Suprapubic skin (tissue), 4 donors: ENCODE data around the gene LRRC8E. TPM values are rescaled to one million over a fixed set of nuclear protein-coding genes. Genes with fewer than 3 reads are reported as not detected.

ENCODE experiments used
- DNase-seq, 2 donors: peaks; one replicate each; pipeline ENCODE4 v3.0.0-alpha.2; 2019; ENCODE audit warnings: low spot score in 2 of 2
- H3K27ac ChIP-seq: fragments of 200-600 bp; sonication (generic); one replicate; pipeline ENCODE4 v1.5.1; 2019
- H3K27me3 ChIP-seq: fragments of 200-600 bp; sonication (generic); one replicate; pipeline ENCODE4 v1.5.1; 2019
- H3K36me3 ChIP-seq: fragments of 200-600 bp; sonication (generic); one replicate; pipeline ENCODE4 v1.5.1; 2019
- H3K4me1 ChIP-seq: fragments of 200-600 bp; sonication (generic); one replicate; pipeline ENCODE4 v1.5.1; 2019
- H3K4me3 ChIP-seq: fragments of 200-600 bp; sonication (generic); one replicate; pipeline ENCODE4 v1.5.1; 2019; ENCODE audit warnings: mild to moderate bottlenecking
- H3K9me3 ChIP-seq: fragments of 200-600 bp; sonication (generic); one replicate; pipeline ENCODE4 v1.5.1; 2019
- CTCF ChIP-seq, 2 donors: fragments of 200-600 bp in 1 of 2; fragments of 450-650 bp in 1 of 2; sonication (generic) in 1 of 2; IDR thresholded peaks; one replicate each; pipeline ENCODE4 v1.5.1; 2016 to 2019; ENCODE audit warnings: antibody characterized with exemption in 2 of 2, mild to moderate bottlenecking in 1 of 2, moderate library complexity in 1 of 2
- EP300 ChIP-seq: sonication (generic); formaldehyde crosslinking; IDR thresholded peaks from one replicate; pipeline ENCODE4 v1.6.1; 2017; ENCODE audit warnings: antibody characterized with exemption
- POLR2A ChIP-seq, 2 donors: fragments of 450-650 bp; IDR thresholded peaks; one replicate each; pipeline ENCODE4 v1.6.1; 2017; ENCODE audit warnings: antibody characterized with exemption in 2 of 2, mild to moderate bottlenecking in 2 of 2, moderate library complexity in 2 of 2
- POLR2AphosphoS5 ChIP-seq, 3 donors: sonication (generic); formaldehyde crosslinking; IDR thresholded peaks; one replicate each; pipeline ENCODE4 v1.6.1; 2017; ENCODE audit warnings: antibody characterized with exemption in 3 of 3
- WGBS: methylation state at CpG from one replicate; pipeline ENCODE4 v1.1.5; 2018; 5-methylcytosine and 5-hydroxymethylcytosine counted together
- total RNA-seq, 4 donors: library from RNA; depleted of rRNA; stranded (reverse); fragments of >200 nt; gene quantifications; one replicate each; pipeline ENCODE4 v1.1.0, GENCODE V29; 2016

LRRC8E gene
- total RNA-seq, 4 donors from 2014 or later: 15.2 to 41.6 (median 30.9) TPM

GRCh38 chr19:7920519-7921301 lies 32.4 kb downstream of the LRRC8E start:
- Histone ChIP-seq H3K27me3 (peaks cover 34% of the 10 kb centered on the region), H3K4me1 (peaks cover 86% of the 10 kb centered on the region), H3K4me3 (peak overlapping the region; percentile 77), H3K9me3 (no peaks in the 10 kb centered on the region), H3K36me3 (peaks cover 16% of the 10 kb centered on the region), H3K27ac (peak overlapping the region; percentile 90)
- under 1% methylated on average over 39 of the region's 62 CpGs for WGBS
- DNase-seq: peak; percentile 100
- no peak for TF ChIP-seq CTCF (IDR thresholded peaks at IDR 0.05)
- TF ChIP-seq POLR2AphosphoS5 (IDR thresholded peaks at IDR 0.05): no peak
- TF ChIP-seq POLR2A (IDR thresholded peaks at IDR 0.05): peak in 1 of 2 donors; percentile 47
- TF ChIP-seq EP300: no peak

- peaks cover 86% of the 10 kb centered on the region for H3K4me1 ChIP-seq
- peak overlapping the region; percentile 90 for H3K27ac ChIP-seq
- no peak for DNase-seq
- peaks cover 27% of the 10 kb centered on the region for H3K27me3 ChIP-seq
- TF ChIP-seq POLR2A (IDR thresholded peaks at IDR 0.05) (no peak), EP300 (no peak), CTCF (IDR thresholded peaks at IDR 0.05) (no peak), POLR2AphosphoS5 (IDR thresholded peaks at IDR 0.05) (no peak)
- H3K4me3 ChIP-seq: peak overlapping the region; percentile 77
- WGBS: 10% methylated on average over 2 of the region's 17 CpGs
- no peaks in the 10 kb centered on the region for H3K9me3 ChIP-seq
- H3K36me3 ChIP-seq: peaks cover 16% of the 10 kb centered on the region
These were observed 33.1 kb downstream of the LRRC8E start for GRCh38 chr19:7921302-7921966.

GRCh38 chr19:7921967-7922835 lies 33.9 kb downstream of the LRRC8E start:
- peaks cover 86% of the 10 kb centered on the region for H3K4me1 ChIP-seq
- WGBS: 93% methylated on average over 8 of the region's 31 CpGs

DNA sequence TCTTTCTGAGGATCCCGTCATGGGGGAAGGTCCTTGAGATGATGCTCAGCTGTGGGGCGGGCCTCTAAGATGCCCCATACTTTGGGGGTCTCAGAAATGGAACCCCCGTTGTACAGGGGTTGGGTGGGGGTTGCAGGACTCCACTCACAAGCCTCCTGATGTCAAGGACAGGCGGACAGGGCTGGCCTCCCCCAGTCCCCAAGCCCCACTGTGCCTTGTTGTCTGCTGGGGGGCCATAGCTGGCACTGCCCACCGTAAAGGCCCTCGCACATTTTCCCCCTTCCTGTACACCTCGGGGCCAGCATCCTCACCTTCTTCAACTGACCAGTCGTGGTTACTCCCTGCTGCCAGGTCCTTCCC lies 34.5 kb downstream of the LRRC8E start:
- no peak overlapping the region for H3K27ac ChIP-seq
- H3K4me1 ChIP-seq: peaks cover 86% of the 10 kb centered on the region
- no peaks in the 10 kb centered on the region for H3K9me3 ChIP-seq
- no peak overlapping the region for H3K4me3 ChIP-seq
- no peak for DNase-seq
- peaks cover 13% of the 10 kb centered on the region for H3K27me3 ChIP-seq
- no peak for TF ChIP-seq CTCF (IDR thresholded peaks at IDR 0.05)
- TF ChIP-seq POLR2AphosphoS5 (IDR thresholded peaks at IDR 0.05): no peak
- no peak for TF ChIP-seq POLR2A (IDR thresholded peaks at IDR 0.05)
- no peak for TF ChIP-seq EP300
- 93% methylated on average over 6 of the region's 8 CpGs for WGBS
- peaks cover 16% of the 10 kb centered on the region for H3K36me3 ChIP-seq

More at GRCh38 chr19:7921967-7922835, 33.9 kb downstream of the LRRC8E start:
- DNase-seq: no peak
- Histone ChIP-seq H3K4me3 (peak overlapping the region; percentile 77), H3K9me3 (no peaks in the 10 kb centered on the region), H3K27me3 (peaks cover 19% of the 10 kb centered on the region), H3K27ac (no peak overlapping the region), H3K36me3 (peaks cover 16% of the 10 kb centered on the region)
- TF ChIP-seq POLR2AphosphoS5 (IDR thresholded peaks at IDR 0.05): no peak

GRCh38 chr19:7923295-7924191 lies 35.2 kb downstream of the LRRC8E start:
- 80% methylated on average over 16 of the region's 31 CpGs for WGBS
- Histone ChIP-seq H3K27me3 (peaks cover 7% of the 10 kb centered on the region), H3K27ac (no peak overlapping the region), H3K36me3 (peaks cover 16% of the 10 kb centered on the region), H3K4me3 (no peak overlapping the region), H3K9me3 (no peaks in the 10 kb centered on the region), H3K4me1 (peaks cover 86% of the 10 kb centered on the region)
- DNase-seq: peak in 1 of 2 donors; percentile 66
- TF ChIP-seq CTCF (IDR thresholded peaks at IDR 0.05) (no peak), POLR2A (IDR thresholded peaks at IDR 0.05) (no peak), POLR2AphosphoS5 (IDR thresholded peaks at IDR 0.05) (no peak), EP300 (no peak)
